Ovary (tissue), 3 donors: ENCODE data around the gene PLCB1.

Experiments
- POLR2A ChIP-seq: fragments of 450-650 bp; IDR thresholded peaks from one replicate; pipeline ENCODE4 v1.6.1; 2017; ENCODE audit warnings: antibody characterized with exemption, mild to moderate bottlenecking, moderate library complexity
- TF ChIP-seq, protein P1 (sequence below), 3 donors: fragments of 450-650 bp in 2 of 3; fragments of 200-600 bp in 1 of 3; IDR thresholded peaks; one replicate each; pipeline versions ENCODE4 v1.5.1 to v1.8.0; 2016 to 2022; ENCODE audit warnings: antibody characterized with exemption in 3 of 3, mild to moderate bottlenecking in 1 of 3
- donor health status: DM: no; HTN: no; CAD: no.

DNA sequence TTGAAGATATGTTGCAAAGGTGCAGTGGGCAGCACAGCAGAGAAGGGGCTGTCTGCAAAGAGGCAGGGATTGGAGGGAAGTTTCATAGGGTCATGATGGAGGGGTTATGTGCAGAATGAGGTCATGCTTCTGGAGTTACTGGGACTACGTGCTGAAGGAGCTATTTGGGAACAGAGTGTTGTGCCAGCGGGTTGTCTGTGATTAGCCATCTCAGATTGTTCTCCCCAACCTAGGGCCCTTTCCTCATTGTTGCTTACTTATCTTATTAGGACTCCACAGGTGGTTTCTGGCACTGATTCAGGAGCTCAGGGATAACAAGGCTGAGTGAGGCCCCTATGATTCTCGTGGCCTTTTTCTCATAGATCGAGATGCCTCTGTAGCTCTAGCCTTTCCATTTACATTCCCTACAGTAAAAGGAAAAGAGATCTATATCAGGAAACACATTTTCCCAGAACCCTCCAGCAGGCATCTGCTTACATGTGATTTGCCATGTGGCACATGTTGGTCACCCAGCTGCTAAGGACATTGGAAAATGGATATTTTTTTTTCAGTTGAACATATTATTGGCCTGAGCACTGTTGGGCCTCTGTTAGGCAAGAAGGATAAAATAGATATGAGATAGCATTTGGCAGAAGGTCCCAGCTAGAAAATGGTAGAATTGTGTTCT is 507.2 kb downstream of the PLCB1 start:
- no peak for TF ChIP-seq POLR2A
- TF ChIP-seq, protein P1, sequence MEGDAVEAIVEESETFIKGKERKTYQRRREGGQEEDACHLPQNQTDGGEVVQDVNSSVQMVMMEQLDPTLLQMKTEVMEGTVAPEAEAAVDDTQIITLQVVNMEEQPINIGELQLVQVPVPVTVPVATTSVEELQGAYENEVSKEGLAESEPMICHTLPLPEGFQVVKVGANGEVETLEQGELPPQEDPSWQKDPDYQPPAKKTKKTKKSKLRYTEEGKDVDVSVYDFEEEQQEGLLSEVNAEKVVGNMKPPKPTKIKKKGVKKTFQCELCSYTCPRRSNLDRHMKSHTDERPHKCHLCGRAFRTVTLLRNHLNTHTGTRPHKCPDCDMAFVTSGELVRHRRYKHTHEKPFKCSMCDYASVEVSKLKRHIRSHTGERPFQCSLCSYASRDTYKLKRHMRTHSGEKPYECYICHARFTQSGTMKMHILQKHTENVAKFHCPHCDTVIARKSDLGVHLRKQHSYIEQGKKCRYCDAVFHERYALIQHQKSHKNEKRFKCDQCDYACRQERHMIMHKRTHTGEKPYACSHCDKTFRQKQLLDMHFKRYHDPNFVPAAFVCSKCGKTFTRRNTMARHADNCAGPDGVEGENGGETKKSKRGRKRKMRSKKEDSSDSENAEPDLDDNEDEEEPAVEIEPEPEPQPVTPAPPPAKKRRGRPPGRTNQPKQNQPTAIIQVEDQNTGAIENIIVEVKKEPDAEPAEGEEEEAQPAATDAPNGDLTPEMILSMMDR (IDR thresholded peaks at IDR 0.05): no peak
